ENCODE data around the gene VN1R2.

DNA sequence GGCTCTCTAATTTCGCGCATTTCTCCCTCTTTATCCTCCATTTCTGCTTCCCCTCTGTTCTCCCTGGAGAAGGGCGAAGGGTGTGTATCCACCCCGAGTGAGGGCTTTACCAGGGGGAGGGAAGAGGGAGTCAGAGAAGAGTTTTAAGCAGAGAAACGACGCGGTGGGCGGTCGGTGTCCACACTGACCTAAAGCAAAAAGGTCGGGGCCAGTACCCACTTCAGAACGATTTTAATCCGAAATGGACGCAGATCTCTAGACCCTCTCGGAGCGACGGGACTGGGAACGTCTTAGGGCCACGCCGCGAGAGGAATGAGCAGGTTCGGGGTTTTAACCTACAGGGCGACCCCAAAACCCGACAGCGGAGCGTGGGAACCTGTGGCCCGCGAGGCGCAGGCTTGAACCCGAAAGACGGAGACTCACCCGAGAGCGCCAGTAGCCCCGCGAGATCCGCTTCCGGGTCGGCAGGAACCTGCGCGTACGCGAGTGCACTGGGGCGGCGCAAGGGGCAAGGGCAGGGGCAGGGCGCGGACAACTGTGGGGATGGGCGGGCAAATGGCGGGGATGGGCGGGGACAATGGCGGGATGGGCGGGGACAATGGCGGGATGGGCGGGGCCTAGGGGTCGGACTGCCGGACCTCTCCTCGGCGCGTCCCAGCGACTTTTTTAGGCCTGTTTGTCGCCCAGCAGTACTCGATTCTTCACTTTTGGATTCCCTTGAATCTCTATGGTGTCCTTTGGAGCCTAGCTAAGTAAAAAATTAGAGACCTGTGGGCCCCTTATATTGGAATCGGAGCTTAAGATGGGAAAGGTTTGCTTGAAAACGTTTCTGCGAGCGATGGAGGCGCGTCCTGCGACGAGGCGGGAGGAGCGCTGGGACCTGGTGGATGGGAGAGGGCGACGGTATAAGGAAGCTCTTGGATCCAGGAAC lies 3.4 kb upstream of the VN1R2 start, which contains the start of gene ZNF677:
- TF ChIP-seq, protein P1, sequence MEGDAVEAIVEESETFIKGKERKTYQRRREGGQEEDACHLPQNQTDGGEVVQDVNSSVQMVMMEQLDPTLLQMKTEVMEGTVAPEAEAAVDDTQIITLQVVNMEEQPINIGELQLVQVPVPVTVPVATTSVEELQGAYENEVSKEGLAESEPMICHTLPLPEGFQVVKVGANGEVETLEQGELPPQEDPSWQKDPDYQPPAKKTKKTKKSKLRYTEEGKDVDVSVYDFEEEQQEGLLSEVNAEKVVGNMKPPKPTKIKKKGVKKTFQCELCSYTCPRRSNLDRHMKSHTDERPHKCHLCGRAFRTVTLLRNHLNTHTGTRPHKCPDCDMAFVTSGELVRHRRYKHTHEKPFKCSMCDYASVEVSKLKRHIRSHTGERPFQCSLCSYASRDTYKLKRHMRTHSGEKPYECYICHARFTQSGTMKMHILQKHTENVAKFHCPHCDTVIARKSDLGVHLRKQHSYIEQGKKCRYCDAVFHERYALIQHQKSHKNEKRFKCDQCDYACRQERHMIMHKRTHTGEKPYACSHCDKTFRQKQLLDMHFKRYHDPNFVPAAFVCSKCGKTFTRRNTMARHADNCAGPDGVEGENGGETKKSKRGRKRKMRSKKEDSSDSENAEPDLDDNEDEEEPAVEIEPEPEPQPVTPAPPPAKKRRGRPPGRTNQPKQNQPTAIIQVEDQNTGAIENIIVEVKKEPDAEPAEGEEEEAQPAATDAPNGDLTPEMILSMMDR (conservative IDR thresholded peaks at IDR 0.05): no peak
- no peak for TF ChIP-seq ZFX (IDR thresholded peaks at IDR 0.05)

Measured in C4-2B (cell line).